GM19372 (cell line): Measurements from ENCODE around the gene IQCK.
A peak's percentile ranks its signal among the peaks of the same experiment; 100 is the strongest.
"Not testable (repeated sequence)": the region's sequence is repeated elsewhere in the genome, so short reads cannot be mapped to it uniquely, and the experiment has no call there.

Experiments used
- ATAC-seq: cut with Tn5 transposase; IDR thresholded peaks from one replicate; pipeline ENCODE4 v1.9.1; 2021; ENCODE audit warnings: mild to moderate bottlenecking, low read depth, moderate library complexity; ENCODE audit not compliant: unreplicated experiment

IQCK gene

GRCh38 chr16:19785081-19785480 is 67.0 kb downstream of the IQCK start:
- ATAC-seq: no peak

- no peak for ATAC-seq
Observed at GRCh38 chr16:19785512-19786130, 67.5 kb downstream of the IQCK start.

GRCh38 chr16:19801369-19801768 is 83.3 kb downstream of the IQCK start:
- ATAC-seq: not testable (repeated sequence)

GRCh38 chr16:19801824-19802223 is 83.8 kb downstream of the IQCK start:
- ATAC-seq: not testable (repeated sequence)

- no peak for ATAC-seq
Observed at GRCh38 chr16:19802612-19803011, 84.5 kb downstream of the IQCK start.

- no peak for ATAC-seq
Observed at GRCh38 chr16:19804538-19805323, 86.7 kb downstream of the IQCK start.

GRCh38 chr16:19805459-19806162 is 87.5 kb downstream of the IQCK start:
- ATAC-seq: no peak

GRCh38 chr16:19808061-19808641 is 90.1 kb downstream of the IQCK start:
- peak; percentile 56 for ATAC-seq

- ATAC-seq: no peak
Observed at GRCh38 chr16:19809121-19809635, 91.1 kb downstream of the IQCK start.

GRCh38 chr16:19809693-19810092 is 91.6 kb downstream of the IQCK start:
- ATAC-seq: no peak

- no peak for ATAC-seq
Observed at GRCh38 chr16:19810817-19811731, 93.0 kb downstream of the IQCK start.

GRCh38 chr16:19812986-19813385 is 94.9 kb downstream of the IQCK start:
- ATAC-seq: no peak

GRCh38 chr16:19815418-19815817 is 97.3 kb downstream of the IQCK start:
- no peak for ATAC-seq

- no peak for ATAC-seq
Observed at GRCh38 chr16:19817122-19817521, 99.1 kb downstream of the IQCK start.

GRCh38 chr16:19817875-19818274 is 99.8 kb downstream of the IQCK start:
- no peak for ATAC-seq

- no peak for ATAC-seq
Observed at GRCh38 chr16:19822533-19822932, 104.5 kb downstream of the IQCK start.

GRCh38 chr16:19823322-19823721 is 105.3 kb downstream of the IQCK start:
- ATAC-seq: no peak

- ATAC-seq: no peak
Observed at GRCh38 chr16:19824216-19824615, 106.1 kb downstream of the IQCK start.

- no peak for ATAC-seq
Observed at GRCh38 chr16:19829844-19830692, 112.0 kb downstream of the IQCK start.
